Measurements from ENCODE around the gene RAVER1.

GRCh38 chr19:10292206-10292788 lies 41.0 kb downstream of the RAVER1 start:
- TF ChIP-seq POLR2A (IDR thresholded peaks at IDR 0.05) (no peak), POLR2AphosphoS5 (IDR thresholded peaks at IDR 0.05) (no peak)
